Measurements from ENCODE around the gene GGT6.
A peak's percentile ranks its signal among the peaks of the same experiment; 100 is the strongest.

Gene GGT6

DNA sequence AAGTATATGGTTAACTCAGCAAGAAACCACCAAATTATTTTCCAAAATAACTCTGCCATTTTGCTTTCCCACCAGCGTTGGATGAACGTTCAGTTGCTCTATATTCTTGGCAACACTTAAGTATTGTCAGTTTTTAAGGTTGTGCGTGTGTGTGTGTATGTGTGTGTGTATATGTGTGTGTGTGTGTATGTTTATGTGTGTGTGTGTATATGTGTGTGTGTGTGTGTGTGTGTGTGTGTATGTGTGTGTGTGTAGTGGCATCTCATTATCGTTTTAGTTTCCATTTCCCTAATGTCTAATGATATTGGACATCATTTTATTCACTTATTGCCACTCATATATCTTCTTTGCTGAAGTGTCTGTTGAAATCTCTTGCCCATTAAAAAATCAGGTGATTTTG lies 12.7 kb upstream of the GGT6 start:
- H3K36me3 Mint-ChIP-seq (ENCODE audit: low read depth) = no peaks in the 10 kb centered on the region
- no peak overlapping the region for H3K4me3 Mint-ChIP-seq
- no peak overlapping the region for H3K27ac Mint-ChIP-seq
- peaks cover 18% of the 10 kb centered on the region for H3K4me1 Mint-ChIP-seq (ENCODE audit: low read depth)
- H3K9me3 Mint-ChIP-seq = no peaks in the 10 kb centered on the region
- H3K27me3 Mint-ChIP-seq = peaks cover 12% of the 10 kb centered on the region

DNA sequence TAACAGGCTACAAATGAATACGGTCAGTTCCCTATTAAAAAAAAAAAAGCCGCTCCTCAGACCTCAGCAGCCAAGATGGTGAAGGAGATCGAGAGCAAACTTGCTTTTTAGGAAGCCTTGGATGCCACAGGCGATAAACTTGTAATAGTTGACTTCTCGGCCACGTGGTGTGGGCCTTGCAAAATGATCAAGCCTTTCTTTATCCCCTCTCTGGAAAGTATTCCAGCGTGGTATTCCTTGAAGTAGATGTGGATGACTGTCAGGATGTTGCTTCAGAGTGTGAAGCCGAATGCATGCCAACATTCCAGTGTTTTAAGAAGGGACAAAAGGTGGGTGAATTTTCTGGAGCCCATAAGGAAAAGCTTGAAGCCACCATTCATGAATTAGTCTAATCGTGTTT lies 11.8 kb upstream of the GGT6 start:
- Mint-ChIP-seq H3K36me3 (ENCODE audit: low read depth) (no peaks in the 10 kb centered on the region), H3K27me3 (peaks cover 12% of the 10 kb centered on the region), H3K9me3 (no peaks in the 10 kb centered on the region), H3K4me3 (no peak overlapping the region), H3K27ac (no peak overlapping the region), H3K4me1 (ENCODE audit: low read depth) (peaks cover 18% of the 10 kb centered on the region)

DNA sequence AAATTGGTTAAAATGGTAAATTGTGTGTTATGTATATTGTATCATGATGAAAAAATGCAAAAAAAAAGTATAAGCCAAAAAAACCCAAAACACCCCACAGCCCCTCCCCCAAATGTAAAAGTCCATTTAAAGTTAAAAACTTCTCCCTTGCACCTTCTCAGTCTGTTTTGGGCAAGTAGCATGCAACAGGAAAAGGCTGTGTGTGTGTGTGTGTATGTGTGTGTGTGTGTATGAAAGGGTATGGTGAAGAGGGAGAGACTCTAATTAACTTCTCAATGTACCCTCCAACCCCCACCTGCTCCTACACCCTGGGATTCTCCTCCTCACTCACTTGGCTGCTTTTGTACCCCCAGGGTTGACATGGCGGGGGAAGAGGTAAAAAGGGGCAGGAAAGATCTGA lies 9.2 kb upstream of the GGT6 start:
- peaks cover 12% of the 10 kb centered on the region for H3K27me3 Mint-ChIP-seq
- no peak overlapping the region for H3K4me3 Mint-ChIP-seq
- peaks cover 25% of the 10 kb centered on the region for H3K4me1 Mint-ChIP-seq (ENCODE audit: low read depth)
- no peaks in the 10 kb centered on the region for H3K36me3 Mint-ChIP-seq (ENCODE audit: low read depth)
- no peak overlapping the region for H3K27ac Mint-ChIP-seq
- H3K9me3 Mint-ChIP-seq = no peaks in the 10 kb centered on the region

DNA sequence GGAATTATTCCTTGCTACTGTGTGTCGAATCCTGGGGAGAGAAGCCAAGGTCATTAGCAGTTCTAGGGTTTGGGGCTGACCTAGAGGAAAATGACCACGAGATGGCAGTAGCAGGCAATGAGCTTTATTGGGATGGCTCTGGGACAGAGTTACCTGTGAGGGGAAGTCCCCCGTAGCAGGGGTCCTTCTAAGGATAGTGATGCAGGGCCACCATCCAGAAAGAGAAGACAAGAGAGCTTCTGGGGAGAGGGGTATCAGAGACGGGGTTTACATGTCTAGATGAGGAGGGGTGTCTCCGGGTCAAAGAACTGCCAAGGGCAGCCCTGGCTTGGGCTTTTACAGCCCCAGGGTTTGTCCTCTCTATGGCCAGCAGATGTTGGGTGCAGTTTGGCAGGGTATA lies 6.4 kb upstream of the GGT6 start:
- Mint-ChIP-seq H3K27ac (no peak overlapping the region), H3K36me3 (ENCODE audit: low read depth) (no peaks in the 10 kb centered on the region), H3K4me3 (no peak overlapping the region), H3K4me1 (ENCODE audit: low read depth) (peaks cover 29% of the 10 kb centered on the region), H3K27me3 (peaks cover 4% of the 10 kb centered on the region), H3K9me3 (no peaks in the 10 kb centered on the region)

DNA sequence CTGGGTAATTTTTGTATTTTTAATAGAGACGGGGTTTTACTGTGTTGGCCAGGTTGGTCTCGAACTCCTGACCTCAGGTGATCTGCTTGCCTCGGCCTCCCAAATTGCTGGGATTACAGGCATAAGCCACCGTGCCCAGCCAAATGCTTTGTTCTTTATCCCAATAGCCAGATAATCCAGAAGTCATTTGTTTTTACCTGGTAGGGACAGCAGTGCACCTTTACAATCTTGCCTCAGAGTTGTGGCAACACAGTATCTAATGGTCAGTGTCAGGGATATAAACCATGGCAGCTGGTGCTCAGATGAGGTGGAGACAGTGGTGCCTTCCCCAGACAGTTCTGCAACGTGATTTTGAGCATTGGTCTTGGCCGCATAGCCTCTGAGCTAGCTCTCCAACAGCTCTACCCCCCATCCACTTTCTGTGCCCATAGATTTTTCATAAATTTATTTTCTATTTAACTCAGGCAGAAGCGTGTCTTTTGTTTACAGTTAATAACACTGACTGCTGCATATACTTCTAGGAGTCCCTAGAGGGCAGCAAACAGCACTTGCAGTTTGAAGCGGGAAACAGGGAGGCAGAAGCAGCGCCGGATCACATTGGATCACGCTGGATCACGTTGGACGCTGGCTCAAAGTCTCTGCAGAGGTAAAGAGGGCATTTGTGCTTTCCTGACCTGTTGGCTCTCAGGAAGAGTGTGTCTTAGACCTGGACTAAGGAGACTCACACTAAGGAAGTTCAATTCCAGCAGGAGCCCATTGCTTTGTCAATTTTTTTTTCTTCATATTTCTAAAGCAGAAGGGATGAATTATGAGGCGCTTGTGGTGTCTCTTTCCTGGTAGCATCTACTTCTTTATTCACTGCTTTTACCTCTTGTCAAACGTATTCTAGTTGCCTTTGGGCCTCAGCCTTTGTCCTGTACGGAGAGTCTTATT lies 5.1 kb upstream of the GGT6 start:
- no peaks in the 10 kb centered on the region for H3K9me3 Mint-ChIP-seq
- no peak overlapping the region for H3K27ac Mint-ChIP-seq
- peaks cover 31% of the 10 kb centered on the region for H3K4me1 Mint-ChIP-seq (ENCODE audit: low read depth)
- H3K36me3 Mint-ChIP-seq (ENCODE audit: low read depth) = no peaks in the 10 kb centered on the region
- H3K27me3 Mint-ChIP-seq = no peaks in the 10 kb centered on the region
- no peak overlapping the region for H3K4me3 Mint-ChIP-seq

DNA sequence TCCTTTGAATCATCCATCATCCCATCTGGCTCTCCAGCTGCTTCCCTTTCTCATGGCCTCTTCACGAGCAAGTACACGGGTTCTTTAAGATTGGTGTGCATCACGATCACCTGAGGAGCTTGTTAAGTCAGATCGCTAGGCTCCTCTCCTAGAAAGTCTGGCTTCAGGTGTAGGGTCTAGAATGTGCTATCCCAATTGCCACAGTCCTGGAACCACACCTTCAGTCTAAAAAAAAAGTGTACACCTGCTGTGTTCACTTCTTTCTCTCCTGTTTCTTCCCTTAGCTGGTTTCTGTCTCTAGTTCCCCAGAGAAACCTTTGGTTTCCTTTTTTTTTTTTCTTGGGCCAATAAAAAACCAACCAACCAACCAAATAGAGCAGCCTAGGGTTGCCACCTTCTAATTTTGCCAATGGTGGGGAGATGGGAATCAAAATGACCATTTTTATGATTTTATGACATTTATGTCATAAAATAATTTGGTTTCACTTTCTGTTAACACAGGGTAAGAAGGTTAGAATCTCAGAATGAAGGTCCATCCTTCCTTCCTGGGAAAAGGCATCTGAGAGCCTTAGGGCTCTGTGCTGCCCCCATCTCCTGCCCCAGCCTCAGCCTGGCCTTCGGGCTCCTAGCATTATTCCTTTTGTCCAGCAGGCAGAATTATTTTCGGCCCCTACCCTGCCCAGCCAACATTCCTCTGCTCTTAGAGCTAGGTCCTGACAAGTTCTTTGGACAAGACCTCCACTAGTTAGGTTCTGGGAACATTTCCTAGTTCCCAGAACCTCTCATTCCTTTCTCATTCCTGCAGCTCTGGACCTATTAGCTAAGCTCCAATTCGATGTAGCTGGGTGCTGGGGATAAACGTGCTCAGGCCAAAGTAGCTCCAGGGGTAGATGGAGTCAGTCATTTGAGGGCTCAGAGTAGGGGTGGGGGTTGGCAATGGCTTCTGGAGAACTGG lies 1.9 kb upstream of the GGT6 start:
- Mint-ChIP-seq H3K27ac (peak overlapping the region; percentile 63), H3K27me3 (no peaks in the 10 kb centered on the region), H3K4me3 (no peak overlapping the region), H3K4me1 (ENCODE audit: low read depth) (peaks cover 36% of the 10 kb centered on the region), H3K36me3 (ENCODE audit: low read depth) (no peaks in the 10 kb centered on the region), H3K9me3 (no peaks in the 10 kb centered on the region)

DNA sequence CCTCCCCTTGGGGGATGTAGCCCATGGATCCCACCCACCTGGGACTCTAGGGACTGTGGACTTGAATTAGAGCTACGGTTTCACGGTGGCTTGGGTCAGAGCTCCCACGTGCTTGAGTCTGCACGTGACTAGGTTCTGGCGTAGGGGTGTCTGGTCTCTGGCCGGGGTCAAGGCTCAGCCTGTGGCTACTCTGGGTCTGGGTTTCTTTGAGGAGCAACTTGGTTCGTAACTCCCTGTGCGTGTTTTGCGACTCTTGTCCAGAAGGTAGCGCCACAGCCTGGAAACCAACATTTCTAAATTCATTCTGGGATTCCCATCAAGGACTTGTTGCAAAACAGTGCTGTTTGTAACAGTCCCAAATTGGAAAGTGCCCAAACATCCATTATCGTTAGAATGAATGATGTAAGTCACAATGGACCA lies 470 bp upstream of the GGT6 start:
- Mint-ChIP-seq H3K27ac (no peak overlapping the region), H3K27me3 (no peaks in the 10 kb centered on the region), H3K4me3 (no peak overlapping the region), H3K36me3 (ENCODE audit: low read depth) (no peaks in the 10 kb centered on the region), H3K4me1 (ENCODE audit: low read depth) (peaks cover 40% of the 10 kb centered on the region), H3K9me3 (no peaks in the 10 kb centered on the region)

DNA sequence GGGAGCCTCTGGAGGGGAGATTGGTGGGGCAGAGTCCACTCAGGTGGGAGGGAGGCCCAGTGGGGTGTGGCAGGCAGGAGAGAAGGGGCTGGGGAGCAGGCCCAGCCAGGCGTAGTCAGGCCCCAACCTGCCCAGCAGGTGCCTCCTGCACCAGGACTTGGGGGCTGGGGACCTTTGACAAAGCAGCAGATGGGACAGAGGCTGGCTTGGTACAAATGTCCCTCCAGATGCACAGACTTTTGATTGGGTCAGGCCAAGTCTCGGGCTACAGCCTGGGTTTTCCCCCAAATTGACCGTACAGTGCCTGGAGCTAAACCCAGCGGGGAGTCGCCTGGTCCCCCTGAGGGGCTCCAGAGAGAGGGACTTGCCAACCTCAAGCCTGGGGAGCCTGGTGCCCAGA lies 411 bp downstream of the GGT6 start:
- H3K36me3 Mint-ChIP-seq (ENCODE audit: low read depth) = no peaks in the 10 kb centered on the region
- peaks cover 38% of the 10 kb centered on the region for H3K4me1 Mint-ChIP-seq (ENCODE audit: low read depth)
- no peak overlapping the region for H3K4me3 Mint-ChIP-seq
- H3K27me3 Mint-ChIP-seq = no peaks in the 10 kb centered on the region
- no peak overlapping the region for H3K27ac Mint-ChIP-seq
- H3K9me3 Mint-ChIP-seq = no peaks in the 10 kb centered on the region

DNA sequence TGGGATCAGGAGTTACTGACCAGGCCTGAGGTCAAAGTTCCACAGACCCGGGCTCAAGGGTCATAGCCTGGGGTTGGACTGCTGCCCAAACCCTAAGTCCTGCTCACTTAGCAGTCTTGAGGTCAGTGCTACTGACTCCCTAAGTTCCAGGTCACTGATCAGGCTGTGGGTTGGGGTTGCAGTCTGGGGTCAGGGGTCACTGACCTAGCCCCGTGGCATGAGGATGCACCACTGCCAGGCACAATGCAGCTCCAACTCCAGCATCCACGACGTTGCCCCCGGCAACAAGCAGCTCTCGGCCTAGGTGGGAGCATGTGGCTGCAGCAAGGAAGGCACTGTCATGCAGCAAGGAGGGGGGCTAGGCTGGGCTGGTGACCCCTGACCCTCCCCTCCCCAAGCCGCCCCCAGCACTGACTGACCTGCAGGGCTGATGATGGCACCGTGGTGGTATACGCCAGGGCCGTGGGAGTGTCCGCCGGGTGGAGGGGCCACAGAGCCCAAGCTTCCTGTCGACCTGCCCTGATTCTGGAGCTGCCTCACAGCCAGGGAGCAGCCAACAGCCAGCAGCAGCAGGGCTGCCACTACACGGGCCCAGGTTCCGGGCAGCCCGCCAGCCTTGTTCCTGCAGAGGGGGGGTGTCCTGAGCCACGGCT lies 1.1 kb downstream of the GGT6 start:
- H3K4me1 Mint-ChIP-seq (ENCODE audit: low read depth) = peaks cover 42% of the 10 kb centered on the region
- H3K27ac Mint-ChIP-seq = no peak overlapping the region
- peaks cover 4% of the 10 kb centered on the region for H3K36me3 Mint-ChIP-seq (ENCODE audit: low read depth)
- no peak overlapping the region for H3K4me3 Mint-ChIP-seq
- no peaks in the 10 kb centered on the region for H3K9me3 Mint-ChIP-seq
- no peaks in the 10 kb centered on the region for H3K27me3 Mint-ChIP-seq

DNA sequence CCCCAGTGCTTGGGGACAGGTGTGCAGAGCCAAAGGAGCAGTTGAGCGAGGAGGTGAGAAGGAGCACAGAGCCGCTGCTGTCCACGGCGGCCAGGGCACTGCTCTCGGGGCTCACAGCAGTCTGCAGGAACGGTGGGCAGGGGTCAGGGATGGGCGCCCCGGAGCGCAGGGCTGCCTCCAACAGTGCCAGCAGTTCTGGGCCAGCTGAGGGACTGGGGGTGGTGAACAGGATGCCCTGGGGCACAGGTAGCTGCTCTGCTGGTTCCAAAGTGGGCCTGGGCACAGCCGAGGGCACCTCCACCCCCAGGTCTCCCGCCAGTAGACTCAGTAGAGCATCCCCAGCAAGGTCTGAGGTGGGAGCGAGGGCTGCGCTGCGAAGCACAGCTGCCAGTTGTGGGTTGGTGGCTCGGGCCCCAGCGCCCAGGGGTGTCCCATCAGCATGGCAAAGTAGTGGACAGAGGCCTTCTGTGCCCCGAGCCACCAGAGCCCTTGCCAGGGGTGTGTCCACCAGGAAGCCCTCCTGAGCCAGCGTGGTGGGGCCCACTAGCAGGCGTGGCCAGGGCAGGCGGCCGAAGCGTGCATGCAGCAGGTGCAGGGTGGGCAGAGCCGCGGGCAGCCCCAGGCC lies 1.9 kb downstream of the GGT6 start:
- no peaks in the 10 kb centered on the region for H3K27me3 Mint-ChIP-seq
- peaks cover 45% of the 10 kb centered on the region for H3K4me1 Mint-ChIP-seq (ENCODE audit: low read depth)
- H3K27ac Mint-ChIP-seq = no peak overlapping the region
- no peak overlapping the region for H3K4me3 Mint-ChIP-seq
- H3K36me3 Mint-ChIP-seq (ENCODE audit: low read depth) = peaks cover 12% of the 10 kb centered on the region
- no peaks in the 10 kb centered on the region for H3K9me3 Mint-ChIP-seq

DNA sequence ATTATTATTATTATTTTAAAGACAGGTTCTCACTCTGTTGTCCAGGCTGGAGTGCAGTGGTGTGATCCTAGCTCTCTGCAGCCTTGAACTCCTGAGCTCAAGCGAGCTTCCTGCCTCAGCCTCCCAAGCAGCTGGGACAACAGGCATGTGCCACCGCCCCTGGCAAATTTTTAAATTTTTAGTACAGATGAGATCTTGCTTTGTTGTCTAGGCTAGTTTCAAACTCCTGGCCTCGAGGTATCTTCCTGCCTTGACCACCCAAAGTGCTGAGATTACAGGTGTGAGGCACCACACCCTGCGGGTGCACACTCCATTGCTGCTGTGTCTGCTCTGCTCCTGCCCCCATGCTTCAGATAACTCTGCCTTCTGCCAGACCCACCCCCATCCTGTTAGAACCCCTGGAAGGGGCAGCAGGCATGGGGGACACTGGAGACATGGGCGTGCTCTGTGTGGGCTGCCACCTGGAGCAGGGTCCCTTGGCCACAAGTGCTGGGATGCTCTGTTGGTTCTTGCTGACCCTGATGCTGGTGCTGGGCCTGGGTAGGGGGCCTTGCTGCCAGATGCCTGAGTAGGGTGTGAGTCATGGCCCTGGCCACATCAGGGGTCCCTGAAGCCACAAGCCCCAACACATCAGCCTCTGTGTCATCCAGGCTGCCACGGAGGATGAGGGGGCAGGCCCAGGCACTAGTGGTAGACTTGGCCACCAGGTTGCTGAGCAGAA lies 2.6 kb downstream of the GGT6 start:
- peaks cover 12% of the 10 kb centered on the region for H3K36me3 Mint-ChIP-seq (ENCODE audit: low read depth)
- peaks cover 39% of the 10 kb centered on the region for H3K4me1 Mint-ChIP-seq (ENCODE audit: low read depth)
- H3K27ac Mint-ChIP-seq = no peak overlapping the region
- H3K4me3 Mint-ChIP-seq = no peak overlapping the region
- H3K27me3 Mint-ChIP-seq = no peaks in the 10 kb centered on the region
- no peaks in the 10 kb centered on the region for H3K9me3 Mint-ChIP-seq

DNA sequence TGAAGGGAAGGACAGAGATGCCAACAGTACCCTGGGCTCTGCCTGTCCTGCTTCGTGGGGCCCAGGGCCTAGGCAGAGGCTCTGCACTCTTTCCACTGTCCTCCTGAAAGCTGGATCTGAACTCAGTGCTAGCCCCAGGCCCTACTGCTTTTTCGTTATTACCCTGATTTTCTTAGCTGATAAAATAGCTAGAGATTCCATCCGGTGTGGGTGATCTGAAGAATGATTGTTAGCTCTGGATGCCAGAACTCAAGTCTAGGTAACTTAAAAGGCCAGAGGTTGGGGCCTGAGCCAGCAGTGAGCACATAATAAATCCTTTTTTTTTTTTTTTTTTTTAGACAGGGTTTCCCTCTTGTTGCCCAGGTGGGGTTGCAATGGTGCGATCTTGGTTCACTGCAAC lies 3.4 kb downstream of the GGT6 start:
- H3K4me1 Mint-ChIP-seq (ENCODE audit: low read depth) = peaks cover 31% of the 10 kb centered on the region
- H3K27me3 Mint-ChIP-seq = no peaks in the 10 kb centered on the region
- peaks cover 18% of the 10 kb centered on the region for H3K36me3 Mint-ChIP-seq (ENCODE audit: low read depth)
- H3K4me3 Mint-ChIP-seq = no peak overlapping the region
- no peak overlapping the region for H3K27ac Mint-ChIP-seq
- H3K9me3 Mint-ChIP-seq = no peaks in the 10 kb centered on the region

DNA sequence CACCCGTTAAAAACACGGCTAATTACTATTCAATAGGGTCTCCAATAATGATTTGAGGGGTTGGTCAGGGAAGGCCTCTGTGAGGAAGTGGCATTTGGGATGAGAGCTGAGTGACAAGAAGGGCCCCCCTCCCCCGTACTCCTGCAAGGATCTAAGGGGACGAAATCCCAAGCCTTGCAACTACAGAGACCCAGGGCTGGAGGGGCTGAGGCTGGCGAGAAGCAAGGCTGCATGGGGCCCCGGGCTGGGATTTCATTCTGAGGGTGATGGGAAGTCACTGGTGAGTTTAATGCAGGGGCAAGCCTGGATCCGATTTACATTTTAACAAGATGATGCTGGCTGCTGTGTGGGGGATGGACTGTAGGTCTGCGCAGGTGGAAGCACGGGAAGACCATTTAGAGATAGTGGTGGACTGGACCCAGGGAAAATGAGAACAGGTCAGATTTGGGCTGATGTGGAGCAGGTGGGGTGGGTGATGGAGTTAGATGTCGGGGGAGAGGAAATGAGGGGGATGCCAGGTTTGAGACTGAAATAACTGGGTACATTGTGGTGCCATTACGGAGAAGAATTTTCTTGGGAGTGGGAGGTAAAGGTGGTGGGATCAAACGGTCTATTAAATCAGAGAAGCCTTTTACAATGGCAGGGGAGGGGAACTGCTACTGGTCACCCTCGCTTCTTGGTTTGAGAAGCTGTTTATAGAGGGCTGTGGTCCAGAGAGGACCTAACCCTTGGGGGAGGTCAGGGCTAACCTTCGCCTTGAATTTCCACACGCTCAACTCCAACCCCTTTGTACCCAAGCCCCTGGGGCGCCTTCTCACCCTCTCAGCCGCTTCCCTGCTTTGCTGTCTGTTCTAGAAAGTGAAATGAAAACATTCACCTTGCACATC lies 4.3 kb downstream of the GGT6 start:
- no peaks in the 10 kb centered on the region for H3K27me3 Mint-ChIP-seq
- H3K9me3 Mint-ChIP-seq = no peaks in the 10 kb centered on the region
- peak overlapping the region; percentile 96 for H3K4me3 Mint-ChIP-seq
- peak overlapping the region; percentile 76 for H3K27ac Mint-ChIP-seq
- peaks cover 28% of the 10 kb centered on the region for H3K4me1 Mint-ChIP-seq (ENCODE audit: low read depth)
- H3K36me3 Mint-ChIP-seq (ENCODE audit: low read depth) = peaks cover 26% of the 10 kb centered on the region

Measured in stimulated activated naive CD8-positive, alpha-beta T cell treated with anti-CD3 and anti-CD28 coated beads, Interleukin-15, Interleukin-2, amounts not matched to agents 100 ng/mL and 50 ng/mL, for 24 hours (primary cell).